HCT116 (cell line): Measurements from ENCODE around the gene ARID3A. TPM values are rescaled to one million over a fixed set of nuclear protein-coding genes. Genes with fewer than 3 reads are reported as not detected.

ENCODE experiments used
- ATAC-seq: fragments of 200-7000 bp; cut with Tn5 transposase; 2 replicates; pipeline ENCODE4 v1.9.1; 2020; ENCODE audit warnings: mild to moderate bottlenecking, moderate library complexity
- BruUV-seq: library from RNA; stranded (reverse); fragments of 400-500 nt; replicated peaks from 2 replicates; lab custom pipeline; 2021; lab: Mats Ljungman, UMichigan
- CTCF ChIA-PET: fragments of 300-600 bp; sonication (Branson Sonifier 250); formaldehyde crosslinking; loops from one replicate; lab custom pipeline; 2021; ENCODE audit warnings: antibody characterized with exemption; lab: Charles Lee
- POLR2A ChIA-PET: fragments of 300-600, 350-600 bp; sonication (Branson Sonifier 250); formaldehyde crosslinking; loops from one replicate; lab custom pipeline; 2021; ENCODE audit warnings: antibody characterized with exemption; lab: Charles Lee
- RAD21 ChIA-PET, 2 experiments: fragments of 300-600 bp; sonication (Branson Sonifier 250); formaldehyde crosslinking; loops; one replicate each; lab custom pipeline; 2023; ENCODE audit warnings: low total read pairs in 2 of 2; ENCODE audit not compliant: uncharacterized antibody in 2 of 2, unreplicated experiment in 2 of 2, low non-redundant PET in 1 of 2; lab: Charles Lee
- DNase-seq: peaks from one replicate; pipeline ENCODE4 v3.0.0-alpha.2; 2010; ENCODE audit warnings: low read depth, low spot score
- H2AFZ ChIP-seq: fragments of 200-600 bp; shearing (Covaris generic), sonication (generic); 2 replicates; pipeline ENCODE4 v1.6.1; 2017; ENCODE audit warnings: low read depth, mixed run types, mixed read lengths, antibody characterized with exemption, low read length; ENCODE audit not compliant: poor library complexity, severe bottlenecking
- H3K27ac ChIP-seq: 2 replicates; pipeline ENCODE4 v1.5.1; 2012; ENCODE audit warnings: low read depth, low read length
- H3K27me3 ChIP-seq: fragments of 200-600 bp; sonication (generic); 2 replicates; pipeline ENCODE4 v1.6.1; 2016; ENCODE audit warnings: mixed run types, low read length, mixed read lengths; ENCODE audit not compliant: insufficient read depth
- H3K36me3 ChIP-seq, 2 experiments: fragments of 200-500 bp in 1 of 2; fragments of 200-600 bp in 1 of 2; sonication (Bioruptor generic) in 1 of 2; sonication (generic) in 1 of 2; 2 replicates each; pipeline versions ENCODE4 v1.5.1 to v1.6.1; 2014 to 2016; ENCODE audit warnings: low read length in 2 of 2, inconsistent platforms in 1 of 2, mixed read lengths in 1 of 2, mixed run types in 1 of 2; ENCODE audit not compliant: insufficient read depth in 2 of 2, control insufficient read depth in 1 of 2
- H3K4me1 ChIP-seq, 2 experiments: fragments of 200-600 bp in 1 of 2; sonication (generic) in 1 of 2; 2 replicates each; pipeline versions ENCODE4 v1.5.1 to v1.6.1; 2012 to 2017; ENCODE audit warnings: low read length in 2 of 2, inconsistent platforms in 1 of 2, mild to moderate bottlenecking in 1 of 2, mixed read lengths in 1 of 2, mixed run types in 1 of 2, moderate library complexity in 1 of 2; ENCODE audit not compliant: insufficient read depth in 2 of 2, control insufficient read depth in 1 of 2
- H3K4me2 ChIP-seq: fragments of 200-600 bp; sonication (generic); 2 replicates; pipeline ENCODE4 v1.6.1; 2017; ENCODE audit warnings: mixed run types, low read length, mixed read lengths
- H3K4me3 ChIP-seq, 2 experiments: fragments of 200-600 bp in 1 of 2; sonication (generic) in 1 of 2; replicated peaks in 1 of 2; 2 replicates each; pipeline ENCODE4 v1.5.1; 2011 to 2016; ENCODE audit warnings: low read length in 2 of 2, control low read depth in 1 of 2, low read depth in 1 of 2, mild to moderate bottlenecking in 1 of 2, mixed read lengths in 1 of 2, mixed run types in 1 of 2
- H3K79me2 ChIP-seq: fragments of 200-600 bp; sonication (generic); 2 replicates; pipeline ENCODE4 v1.6.1; 2017; ENCODE audit warnings: mild to moderate bottlenecking, mixed run types, low read length, moderate library complexity, mixed read lengths; ENCODE audit not compliant: insufficient read depth
- H3K9ac ChIP-seq: fragments of 200-600 bp; sonication (generic); 2 replicates; pipeline ENCODE4 v1.6.1; 2016; ENCODE audit warnings: low read length, mixed read lengths
- H3K9me2 ChIP-seq: fragments of 200-600 bp; sonication (generic), shearing (Covaris generic); 2 replicates; pipeline ENCODE4 v1.6.1; 2017; ENCODE audit warnings: mixed run types, mild to moderate bottlenecking, moderate library complexity; ENCODE audit not compliant: insufficient read depth
- H3K9me3 ChIP-seq, 2 experiments: fragments of 200-500 bp in 1 of 2; fragments of 200-600 bp in 1 of 2; sonication (Bioruptor generic) in 1 of 2; sonication (generic) in 1 of 2; 2 replicates each; pipeline ENCODE4 v1.6.1; 2014 to 2017; ENCODE audit warnings: low read length in 2 of 2, mixed read lengths in 2 of 2, inconsistent platforms in 1 of 2, low read depth in 1 of 2, mild to moderate bottlenecking in 1 of 2, mixed run types in 1 of 2, moderate library complexity in 1 of 2; ENCODE audit not compliant: control insufficient read depth in 1 of 2, insufficient read depth in 1 of 2
- H4K20me1 ChIP-seq: fragments of 200-600 bp; sonication (generic), shearing (Covaris generic); 2 replicates; pipeline ENCODE4 v1.6.1; 2017; ENCODE audit warnings: mixed run types, mild to moderate bottlenecking, moderate library complexity; ENCODE audit not compliant: insufficient read depth
- CBX3 ChIP-seq: IDR thresholded peaks from 2 replicates; pipeline ENCODE4 v1.6.1; 2012; ENCODE audit warnings: low read depth
- CEBPB ChIP-seq: IDR thresholded peaks from 2 replicates; pipeline ENCODE4 v1.6.1; 2012; ENCODE audit warnings: low read depth
- EGR1 ChIP-seq: IDR thresholded peaks from 2 replicates; pipeline ENCODE4 v1.6.1; 2012; ENCODE audit warnings: low read depth
- ELF1 ChIP-seq: IDR thresholded peaks from 2 replicates; pipeline ENCODE4 v1.6.1; 2012; ENCODE audit warnings: low read depth, borderline replicate concordance
- EZH2phosphoT487 ChIP-seq: fragments of 200-600 bp; IDR thresholded peaks from 2 replicates; pipeline ENCODE4 v1.6.1; 2018; ENCODE audit warnings: antibody characterized with exemption, borderline replicate concordance
- JUND ChIP-seq: IDR thresholded peaks from 2 replicates; pipeline ENCODE4 v1.6.1; 2012
- POLR2A ChIP-seq: IDR thresholded peaks from 2 replicates; pipeline ENCODE4 v1.7.0; 2011; ENCODE audit warnings: borderline replicate concordance; ENCODE audit not compliant: insufficient read depth, insufficient read length; ENCODE audit errors: extremely low read depth
- RAD21 ChIP-seq: IDR thresholded peaks from 2 replicates; pipeline ENCODE4 v1.6.1; 2012; ENCODE audit warnings: low read depth, mild to moderate bottlenecking
- SRF ChIP-seq: IDR thresholded peaks from 2 replicates; pipeline ENCODE4 v1.6.1; 2012; ENCODE audit warnings: low read depth
- TCF7L2 ChIP-seq: IDR thresholded peaks from 2 replicates; pipeline ENCODE4 v1.7.0; 2011; ENCODE audit warnings: borderline replicate concordance, inconsistent platforms; ENCODE audit not compliant: insufficient read depth, insufficient read length; ENCODE audit errors: extremely low read depth
- YY1 ChIP-seq: IDR thresholded peaks from 2 replicates; pipeline ENCODE4 v1.6.1; 2011; ENCODE audit warnings: low read length, low read depth, moderate library complexity, mild to moderate bottlenecking; ENCODE audit not compliant: insufficient replicate concordance; ENCODE audit errors: extremely low read depth
- ZFX ChIP-seq: fragments of 450-650 bp; IDR thresholded peaks from 2 replicates; pipeline ENCODE4 v1.6.1; 2017
- ZNF274 ChIP-seq: fragments of 200-500 bp; sonication (Bioruptor generic); IDR thresholded peaks from 2 replicates; pipeline ENCODE4 v1.6.1; 2014; ENCODE audit warnings: mild to moderate bottlenecking, low read depth, low read length, inconsistent platforms
- intact Hi-C: fragments of 100-400 bp; cut with micrococcal nuclease; formaldehyde crosslinking; loops from 2 replicates; pipeline ENCODE4 v1.10.0; 2022
- total RNA-seq: library from RNA; stranded (reverse); gene quantifications from one replicate; pipeline ENCODE4 v1.2.1, GENCODE V29; 2021; ENCODE audit not compliant: unreplicated experiment
- TF ChIP-seq, protein P1 (sequence below): IDR thresholded peaks from 2 replicates; pipeline ENCODE4 v1.6.1; 2012; ENCODE audit warnings: low read depth
- TF ChIP-seq, protein P2 (sequence below): IDR thresholded peaks from 2 replicates; pipeline ENCODE4 v1.6.1; 2012
- TF ChIP-seq, protein P3 (sequence below), 3 experiments: fragments of 200-600 bp in 1 of 3; sonication (generic) in 1 of 3; IDR thresholded peaks in 2 of 3; conservative IDR thresholded peaks in 1 of 3; 2 replicates each; pipeline ENCODE4 v1.5.1; 2012 to 2017; ENCODE audit warnings: low read depth in 2 of 3, low read length in 2 of 3, antibody characterized with exemption in 1 of 3, borderline replicate concordance in 1 of 3, control low read depth in 1 of 3, mild to moderate bottlenecking in 1 of 3, mixed read lengths in 1 of 3, mixed run types in 1 of 3, moderate library complexity in 1 of 3; ENCODE audit not compliant: insufficient read depth in 1 of 3

ARID3A gene
- total RNA-seq, 1 experiment from 2014 or later: 21.8 TPM

DNA sequence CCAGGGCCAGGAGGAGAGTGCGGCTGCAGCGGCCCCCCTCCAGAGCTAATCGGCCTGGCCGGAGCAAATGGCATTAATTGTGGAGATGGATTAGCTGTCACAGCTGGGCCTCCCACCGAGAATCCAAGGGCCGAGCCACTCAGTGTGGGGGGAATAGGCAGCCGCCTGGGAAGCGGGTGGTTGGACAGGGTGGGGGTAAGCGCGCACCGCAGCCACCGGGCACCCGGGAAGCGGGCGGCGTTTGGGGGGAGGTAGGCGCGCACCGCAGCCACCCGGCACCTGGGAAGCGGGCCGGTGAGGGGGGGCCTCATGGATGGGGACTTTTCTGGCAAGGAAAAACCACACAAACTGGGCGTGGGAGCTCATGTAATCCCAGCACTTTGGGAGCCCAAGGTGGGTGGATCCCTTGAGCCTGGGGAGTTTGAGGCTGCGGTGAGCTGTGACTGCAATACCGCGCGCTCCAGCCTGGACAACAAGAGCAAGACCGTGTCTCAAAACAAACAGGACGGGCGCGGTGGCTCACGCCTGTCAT, 22.5 kb upstream of the ARID3A start:
- CTCF ChIA-PET: interaction anchor here (1.3 kb wide), 1 partner anchor 393 kb away, joined by 3 read pairs; no protein-coding TSS in a partner anchor
- H3K27ac ChIP-seq: no peak overlapping the region; the same call in 1 of the 2 replicates
- no peak overlapping the region for H3K9ac ChIP-seq
- peaks cover 6 to 20% of the 10 kb centered on the region in 2 experiments; a peak in 3 of 4 replicates for H3K4me1 ChIP-seq
- intact Hi-C loops: no loop called here
- TF ChIP-seq CBX3 (no peak), SRF (no peak), ZFX (no peak), ZNF274 (no peak), YY1 (no peak), EGR1 (no peak), JUND (no peak), RAD21 (no peak), EZH2phosphoT487 (no peak), CEBPB (no peak), TCF7L2 (no peak), POLR2A (no peak), ELF1 (no peak)
- TF ChIP-seq, protein P1, sequence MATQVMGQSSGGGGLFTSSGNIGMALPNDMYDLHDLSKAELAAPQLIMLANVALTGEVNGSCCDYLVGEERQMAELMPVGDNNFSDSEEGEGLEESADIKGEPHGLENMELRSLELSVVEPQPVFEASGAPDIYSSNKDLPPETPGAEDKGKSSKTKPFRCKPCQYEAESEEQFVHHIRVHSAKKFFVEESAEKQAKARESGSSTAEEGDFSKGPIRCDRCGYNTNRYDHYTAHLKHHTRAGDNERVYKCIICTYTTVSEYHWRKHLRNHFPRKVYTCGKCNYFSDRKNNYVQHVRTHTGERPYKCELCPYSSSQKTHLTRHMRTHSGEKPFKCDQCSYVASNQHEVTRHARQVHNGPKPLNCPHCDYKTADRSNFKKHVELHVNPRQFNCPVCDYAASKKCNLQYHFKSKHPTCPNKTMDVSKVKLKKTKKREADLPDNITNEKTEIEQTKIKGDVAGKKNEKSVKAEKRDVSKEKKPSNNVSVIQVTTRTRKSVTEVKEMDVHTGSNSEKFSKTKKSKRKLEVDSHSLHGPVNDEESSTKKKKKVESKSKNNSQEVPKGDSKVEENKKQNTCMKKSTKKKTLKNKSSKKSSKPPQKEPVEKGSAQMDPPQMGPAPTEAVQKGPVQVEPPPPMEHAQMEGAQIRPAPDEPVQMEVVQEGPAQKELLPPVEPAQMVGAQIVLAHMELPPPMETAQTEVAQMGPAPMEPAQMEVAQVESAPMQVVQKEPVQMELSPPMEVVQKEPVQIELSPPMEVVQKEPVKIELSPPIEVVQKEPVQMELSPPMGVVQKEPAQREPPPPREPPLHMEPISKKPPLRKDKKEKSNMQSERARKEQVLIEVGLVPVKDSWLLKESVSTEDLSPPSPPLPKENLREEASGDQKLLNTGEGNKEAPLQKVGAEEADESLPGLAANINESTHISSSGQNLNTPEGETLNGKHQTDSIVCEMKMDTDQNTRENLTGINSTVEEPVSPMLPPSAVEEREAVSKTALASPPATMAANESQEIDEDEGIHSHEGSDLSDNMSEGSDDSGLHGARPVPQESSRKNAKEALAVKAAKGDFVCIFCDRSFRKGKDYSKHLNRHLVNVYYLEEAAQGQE: no peak
- TF ChIP-seq, protein P2, sequence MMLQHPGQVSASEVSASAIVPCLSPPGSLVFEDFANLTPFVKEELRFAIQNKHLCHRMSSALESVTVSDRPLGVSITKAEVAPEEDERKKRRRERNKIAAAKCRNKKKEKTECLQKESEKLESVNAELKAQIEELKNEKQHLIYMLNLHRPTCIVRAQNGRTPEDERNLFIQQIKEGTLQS: no peak
- TF ChIP-seq, protein P3, sequence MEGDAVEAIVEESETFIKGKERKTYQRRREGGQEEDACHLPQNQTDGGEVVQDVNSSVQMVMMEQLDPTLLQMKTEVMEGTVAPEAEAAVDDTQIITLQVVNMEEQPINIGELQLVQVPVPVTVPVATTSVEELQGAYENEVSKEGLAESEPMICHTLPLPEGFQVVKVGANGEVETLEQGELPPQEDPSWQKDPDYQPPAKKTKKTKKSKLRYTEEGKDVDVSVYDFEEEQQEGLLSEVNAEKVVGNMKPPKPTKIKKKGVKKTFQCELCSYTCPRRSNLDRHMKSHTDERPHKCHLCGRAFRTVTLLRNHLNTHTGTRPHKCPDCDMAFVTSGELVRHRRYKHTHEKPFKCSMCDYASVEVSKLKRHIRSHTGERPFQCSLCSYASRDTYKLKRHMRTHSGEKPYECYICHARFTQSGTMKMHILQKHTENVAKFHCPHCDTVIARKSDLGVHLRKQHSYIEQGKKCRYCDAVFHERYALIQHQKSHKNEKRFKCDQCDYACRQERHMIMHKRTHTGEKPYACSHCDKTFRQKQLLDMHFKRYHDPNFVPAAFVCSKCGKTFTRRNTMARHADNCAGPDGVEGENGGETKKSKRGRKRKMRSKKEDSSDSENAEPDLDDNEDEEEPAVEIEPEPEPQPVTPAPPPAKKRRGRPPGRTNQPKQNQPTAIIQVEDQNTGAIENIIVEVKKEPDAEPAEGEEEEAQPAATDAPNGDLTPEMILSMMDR (IDR thresholded peaks at IDR 0.05 in 2 of 3, conservative IDR thresholded peaks at IDR 0.05 in 1 of 3; ENCODE audit: borderline replicate concordance in 1 of 3, insufficient read depth in 1 of 3, low read depth in 2 of 3, low read length in 2 of 3): no peak
- TF ChIP-seq, all 23 proteins: peak for 0
- H2AFZ ChIP-seq: no peak overlapping the region
- BruUV-seq: no TSS peak
- POLR2A ChIA-PET: no interaction called here
- DNase-seq (no peak), ATAC-seq (no peak)
- H3K79me2 ChIP-seq: peaks cover 45% of the 10 kb centered on the region
- H3K9me2 ChIP-seq: no peaks in the 10 kb centered on the region
- H3K4me2 ChIP-seq: no peak overlapping the region
- no peaks in the 10 kb centered on the region for H4K20me1 ChIP-seq
- H3K27me3 ChIP-seq: no peaks in the 10 kb centered on the region
- no peaks in the 10 kb centered on the region for H3K9me3 ChIP-seq
- RAD21 ChIA-PET: no interaction called here
- no peak overlapping the region for H3K4me3 ChIP-seq
- H3K36me3 ChIP-seq: peaks cover 5 to 6% of the 10 kb centered on the region in 2 experiments; a peak in 3 of 4 replicates
